Activated naive CD4-positive, alpha-beta T cell treated with anti-CD3 and anti-CD28 coated beads, Interleukin-2, amount 50 U/mL, for 72 hours (primary cell): ENCODE data around the gene ZFHX2. TPM values are rescaled to one million over a fixed set of nuclear protein-coding genes. Genes with fewer than 3 reads are reported as not detected.

Experiments
- ATAC-seq, 2 donors: fragments of 150-1000 bp; cut with Tn5 transposase; 2 replicates each; pipeline ENCODE4 v1.10.0; 2021; ENCODE audit warnings: mild to moderate bottlenecking in 2 of 2, moderate library complexity in 2 of 2
- DNase-seq, 2 donors: peaks; one replicate each; pipeline ENCODE4 v3.0.0; 2021 to 2022; ENCODE audit warnings: low spot score in 2 of 2
- H3K27ac Mint-ChIP-seq, 2 donors: one replicate each; pipeline ENCODE4 v1.8.0; 2022; ENCODE audit warnings: mild to moderate bottlenecking in 2 of 2, mixed read lengths in 2 of 2
- H3K36me3 Mint-ChIP-seq, 2 donors: one replicate each; pipeline ENCODE4 v1.8.0; 2022; ENCODE audit warnings: mixed read lengths in 2 of 2
- H3K9me3 Mint-ChIP-seq, 2 donors: one replicate each; pipeline ENCODE4 v1.8.0; 2022; ENCODE audit warnings: mixed read lengths in 2 of 2
- total RNA-seq, 2 donors: library from RNA; stranded (reverse); gene quantifications; one replicate each; pipeline ENCODE4 v1.2.3, GENCODE V29; 2022

The ZFHX2 gene
- total RNA-seq, 2 donors from 2014 or later, result 1.1 to 2.5 TPM

GRCh38 chr14:23577710-23578392, 26.3 kb upstream of the ZFHX2 start:
- DNase-seq (no peak), ATAC-seq (no peak)
- no peaks in the 10 kb centered on the region for H3K9me3 Mint-ChIP-seq
- no peak overlapping the region for H3K27ac Mint-ChIP-seq
- peaks cover 5 to 7% of the 10 kb centered on the region in 2 donors for H3K36me3 Mint-ChIP-seq

GRCh38 chr14:23577004-23577681, 25.6 kb upstream of the ZFHX2 start:
- no peak overlapping the region for H3K27ac Mint-ChIP-seq
- ATAC-seq (peak in 1 of 2 donors; percentile 16), DNase-seq (peak in 1 of 2 donors; percentile 53)
- H3K36me3 Mint-ChIP-seq, result peaks cover 5 to 7% of the 10 kb centered on the region in 2 donors
- H3K9me3 Mint-ChIP-seq, result no peaks in the 10 kb centered on the region

GRCh38 chr14:23573384-23574015, 21.9 kb upstream of the ZFHX2 start:
- Mint-ChIP-seq H3K36me3 (peaks cover 5 to 7% of the 10 kb centered on the region in 2 donors), H3K9me3 (no peaks in the 10 kb centered on the region), H3K27ac (no peak overlapping the region)
- DNase-seq, result no peak
- no peak for ATAC-seq

GRCh38 chr14:23572836-23573235, 21.3 kb upstream of the ZFHX2 start:
- ATAC-seq (no peak), DNase-seq (no peak)
- no peaks in the 10 kb centered on the region for H3K9me3 Mint-ChIP-seq
- H3K27ac Mint-ChIP-seq, result no peak overlapping the region
- H3K36me3 Mint-ChIP-seq, result peaks cover 5 to 7% of the 10 kb centered on the region in 2 donors

- peaks cover 5 to 10% of the 10 kb centered on the region in 2 donors for H3K36me3 Mint-ChIP-seq
These were observed 20.9 kb upstream of the ZFHX2 start for GRCh38 chr14:23572524-23572828.

GRCh38 chr14:23571701-23572523, 20.3 kb upstream of the ZFHX2 start:
- no peaks in the 10 kb centered on the region for H3K9me3 Mint-ChIP-seq
- H3K27ac Mint-ChIP-seq, result no peak overlapping the region
- H3K36me3 Mint-ChIP-seq, result peaks cover 5 to 15% of the 10 kb centered on the region in 2 donors
- DNase-seq (peak in 1 of 2 donors; percentile 37), ATAC-seq (no peak)

More at GRCh38 chr14:23572524-23572828, 20.9 kb upstream of the ZFHX2 start:
- Mint-ChIP-seq H3K27ac (no peak overlapping the region), H3K9me3 (no peaks in the 10 kb centered on the region)
- ATAC-seq (no peak), DNase-seq (no peak)

- ATAC-seq, result no peak
- peak in 1 of 2 donors; percentile 54 for DNase-seq
- Mint-ChIP-seq H3K36me3 (peaks cover 0 to 8% of the 10 kb centered on the region in 2 donors), H3K9me3 (no peaks in the 10 kb centered on the region), H3K27ac (no peak overlapping the region)
These were observed 19.4 kb upstream of the ZFHX2 start for GRCh38 chr14:23570806-23571483.

- H3K27ac Mint-ChIP-seq, result peak overlapping the region; percentile 38 to 97
- peaks cover 5 to 8% of the 10 kb centered on the region in 2 donors for H3K36me3 Mint-ChIP-seq
- DNase-seq (no peak), ATAC-seq (no peak)
- H3K9me3 Mint-ChIP-seq, result no peaks in the 10 kb centered on the region
These were observed 18.0 kb upstream of the ZFHX2 start for GRCh38 chr14:23569443-23570151.

GRCh38 chr14:23568600-23569331, 17.2 kb upstream of the ZFHX2 start:
- no peaks in the 10 kb centered on the region for H3K9me3 Mint-ChIP-seq
- H3K36me3 Mint-ChIP-seq, result peaks cover 6 to 8% of the 10 kb centered on the region in 2 donors
- ATAC-seq (no peak), DNase-seq (no peak)
- peak overlapping the region; percentile 97 to 99 for H3K27ac Mint-ChIP-seq

GRCh38 chr14:23568021-23568599, 16.5 kb upstream of the ZFHX2 start:
- ATAC-seq (no peak), DNase-seq (no peak)
- Mint-ChIP-seq H3K27ac (peak overlapping the region; percentile 97 to 99), H3K9me3 (no peaks in the 10 kb centered on the region), H3K36me3 (peaks cover 6 to 8% of the 10 kb centered on the region in 2 donors)

- no peaks in the 10 kb centered on the region for H3K9me3 Mint-ChIP-seq
- peaks cover 6 to 8% of the 10 kb centered on the region in 2 donors for H3K36me3 Mint-ChIP-seq
- H3K27ac Mint-ChIP-seq, result peak within 1 kb of the TSS; percentile 97 to 99
- peak; percentile 98 to 99 for ATAC-seq
- peak; percentile 90 to 92 for DNase-seq
These were observed 15.8 kb upstream of the ZFHX2 start, which contains the start of gene AP1G2 for GRCh38 chr14:23567186-23568020. AP1G2 (minus strand) TSS chr14:23567791; CDS start chr14:23567314, 477 bp downstream.

GRCh38 chr14:23566778-23567185, 15.2 kb upstream of the ZFHX2 start:
- no peaks in the 10 kb centered on the region for H3K9me3 Mint-ChIP-seq
- DNase-seq (no peak), ATAC-seq (no peak)
- peak overlapping the region; percentile 97 to 99 for H3K27ac Mint-ChIP-seq
- H3K36me3 Mint-ChIP-seq, result peaks cover 6 to 8% of the 10 kb centered on the region in 2 donors

- DNase-seq (no peak), ATAC-seq (no peak)
- Mint-ChIP-seq H3K27ac (peak overlapping the region; percentile 97 to 99), H3K36me3 (peaks cover 6 to 8% of the 10 kb centered on the region in 2 donors), H3K9me3 (no peaks in the 10 kb centered on the region)
These were observed 14.7 kb upstream of the ZFHX2 start for GRCh38 chr14:23566112-23566777.
